K562 (cell line): ENCODE results near the gene NFKBIA. TPM values are rescaled to one million over a fixed set of nuclear protein-coding genes. Genes with fewer than 3 reads are reported as not detected.

Experiments used
- BHLHE40 ChIP-seq: IDR thresholded peaks from 2 replicates; pipeline ENCODE4 v1.6.1; 2011; ENCODE audit warnings: low read length, improper control_type of control experiment
- CBX2 ChIP-seq: fragments of 200-600 bp; sonication (generic); IDR thresholded peaks from one replicate; pipeline ENCODE4 v1.6.1; 2012; ENCODE audit warnings: mild to moderate bottlenecking, low read length, inconsistent platforms; ENCODE audit not compliant: insufficient read depth, poor library complexity, severe bottlenecking
- CEBPB ChIP-seq: fragments of 450-650 bp; IDR thresholded peaks from 2 replicates; pipeline ENCODE4 v1.6.1; 2016; ENCODE audit warnings: missing genetic modification characterization, missing compliant biosample characterization
- E2F4 ChIP-seq: sonication (generic); formaldehyde crosslinking; IDR thresholded peaks from 2 replicates; pipeline ENCODE4 v1.8.0; 2022; ENCODE audit warnings: mild to moderate bottlenecking, low read depth, missing genetic modification reagents
- ESRRA ChIP-seq: fragments of 450-650 bp; IDR thresholded peaks from 2 replicates; pipeline ENCODE4 v1.6.1; 2014; ENCODE audit warnings: low read depth, mild to moderate bottlenecking, moderate library complexity, borderline replicate concordance
- ESRRB ChIP-seq: fragments of 250-450 bp; sonication (Bioruptor Pico); IDR thresholded peaks from 2 replicates; pipeline ENCODE4 v1.5.0; 2020; ENCODE audit warnings: mild to moderate bottlenecking, moderate library complexity, borderline replicate concordance
- ETS1 ChIP-seq: conservative IDR thresholded peaks from 2 replicates; pipeline ENCODE4 v1.6.1; 2011; ENCODE audit warnings: low read depth, mild to moderate bottlenecking, low read length; ENCODE audit not compliant: control insufficient read depth
- FOXK2 ChIP-seq, 2 experiments: fragments of 450-650 bp; IDR thresholded peaks in 1 of 2; conservative IDR thresholded peaks in 1 of 2; 2 replicates each; pipeline ENCODE4 v1.6.1; 2016; ENCODE audit warnings: low read depth in 2 of 2, mild to moderate bottlenecking in 1 of 2
- GABPB1 ChIP-seq: sonication (generic); formaldehyde crosslinking; IDR thresholded peaks from 2 replicates; pipeline ENCODE4 v1.8.0; 2022; ENCODE audit warnings: mild to moderate bottlenecking, missing genetic modification reagents
- HNRNPLL ChIP-seq: fragments of 200-400 bp; formaldehyde crosslinking; IDR thresholded peaks from 2 replicates; pipeline ENCODE4 v1.6.1; 2017; ENCODE audit warnings: low read length, low read depth, mild to moderate bottlenecking; ENCODE audit not compliant: poor library complexity, severe bottlenecking
- KAT7 ChIP-seq: sonication (generic); formaldehyde crosslinking; IDR thresholded peaks from 2 replicates; pipeline ENCODE4 v1.8.0; 2022; ENCODE audit warnings: missing genetic modification reagents, mild to moderate bottlenecking, borderline replicate concordance
- NFE2 ChIP-seq: IDR thresholded peaks from 2 replicates; pipeline ENCODE4 v1.6.1; 2014; ENCODE audit warnings: antibody characterized with exemption, low read depth
- NR2C1 ChIP-seq, 2 experiments: fragments of 450-650 bp; IDR thresholded peaks; 2 replicates each; pipeline ENCODE4 v1.6.1; 2017; ENCODE audit warnings: mild to moderate bottlenecking in 2 of 2, antibody characterized with exemption in 1 of 2, inconsistent platforms in 1 of 2, missing compliant biosample characterization in 1 of 2, missing genetic modification characterization in 1 of 2
- SIRT6 ChIP-seq: IDR thresholded peaks from one replicate; pipeline ENCODE4 v1.6.1; 2012; ENCODE audit warnings: low read depth, mild to moderate bottlenecking, control low read depth, inconsistent platforms, low read length, moderate library complexity
- SPI1 ChIP-seq: IDR thresholded peaks from 2 replicates; pipeline ENCODE4 v1.6.1; 2011; ENCODE audit warnings: low read depth, low read length, control low read depth, borderline replicate concordance
- SUPT5H ChIP-seq: fragments of 450-650 bp; IDR thresholded peaks from 2 replicates; pipeline ENCODE4 v1.6.1; 2016
- TAF7 ChIP-seq: fragments of 450-650 bp; IDR thresholded peaks from 2 replicates; pipeline ENCODE4 v1.6.1; 2016; ENCODE audit warnings: missing genetic modification characterization, missing compliant biosample characterization
- ZC3H4 ChIP-seq: sonication (generic); formaldehyde crosslinking; IDR thresholded peaks from 2 replicates; pipeline ENCODE4 v1.9.0; 2021; ENCODE audit warnings: missing genetic modification reagents, borderline replicate concordance
- ZKSCAN3 ChIP-seq: fragments of 250-450 bp; sonication (Bioruptor Pico); IDR thresholded peaks from 2 replicates; pipeline ENCODE4 v1.4.0; 2020
- polyA plus RNA-seq, 8 experiments: library from polyadenylated mRNA; depleted of rRNA in 4 of 8; stranded (reverse) in 5 of 8; unstranded in 3 of 8; fragments of >200 nt; fragmentation: Nextera tagmentation in 2 of 8; fragmentation: Illumina TruSeq in 1 of 8; extraction: Ambion mirVana in 2 of 8; extraction: Trizol in 1 of 8; gene quantifications; 2 replicates each; pipeline versions ENCODE4 v1.2.1 to v1.2.3, GENCODE V29; 2011 to 2014; ENCODE audit warnings: inconsistent platforms in 1 of 8, missing spikeins in 1 of 8
- total RNA-seq, 7 experiments: library from RNA; depleted of rRNA in 6 of 7; stranded (reverse); fragments of >200 nt in 6 of 7; fragmentation: Illumina TruSeq in 2 of 7; extraction: Trizol in 2 of 7; gene quantifications; 2 replicates each; pipeline versions ENCODE4 v1.2.1 to v1.2.3, GENCODE V29; 2011 to 2021; ENCODE audit warnings: low replicate concordance in 1 of 7
- TF ChIP-seq, protein P1 (sequence below): IDR thresholded peaks from 2 replicates; pipeline ENCODE4 v1.6.1; 2012; ENCODE audit warnings: low read depth, low read length, improper control_type of control experiment, borderline replicate concordance
- TF ChIP-seq, protein P2 (sequence below): fragments of 250-450 bp; sonication (Bioruptor Pico); IDR thresholded peaks from 2 replicates; pipeline ENCODE4 v1.8.0; 2021; ENCODE audit warnings: moderate library complexity, mild to moderate bottlenecking, inconsistent platforms

Gene NFKBIA
- total and polyA plus RNA-seq, 9 of the 15 experiments (the other 6 are each of a cell fraction or from before 2014, with no cell fraction given) = 6.9 to 31.8 (median 18.2) TPM

- TF ChIP-seq, protein P1, sequence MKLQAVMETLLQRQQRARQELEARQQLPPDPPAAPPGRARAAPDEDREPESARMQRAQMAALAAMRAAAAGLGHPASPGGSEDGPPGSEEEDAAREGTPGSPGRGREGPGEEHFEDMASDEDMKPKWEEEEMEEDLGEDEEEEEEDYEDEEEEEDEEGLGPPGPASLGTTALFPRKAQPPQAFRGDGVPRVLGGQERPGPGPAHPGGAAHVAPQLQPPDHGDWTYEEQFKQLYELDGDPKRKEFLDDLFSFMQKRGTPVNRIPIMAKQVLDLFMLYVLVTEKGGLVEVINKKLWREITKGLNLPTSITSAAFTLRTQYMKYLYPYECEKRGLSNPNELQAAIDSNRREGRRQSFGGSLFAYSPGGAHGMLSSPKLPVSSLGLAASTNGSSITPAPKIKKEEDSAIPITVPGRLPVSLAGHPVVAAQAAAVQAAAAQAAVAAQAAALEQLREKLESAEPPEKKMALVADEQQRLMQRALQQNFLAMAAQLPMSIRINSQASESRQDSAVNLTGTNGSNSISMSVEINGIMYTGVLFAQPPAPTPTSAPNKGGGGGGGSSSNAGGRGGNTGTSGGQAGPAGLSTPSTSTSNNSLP = no peak
- no peak for TF ChIP-seq KAT7 (CRISPR knock-in tag)
- TF ChIP-seq NR2C1 (IDR thresholded peaks at IDR 0.05) = 0 out of 2 replicates have a peak, but pooled peaks have one; percentile 19
- no peak for TF ChIP-seq NR2C1 (tag; IDR thresholded peaks at IDR 0.05)
- TF ChIP-seq NFE2 = peak; percentile 61
- no peak for TF ChIP-seq ZKSCAN3 (CRISPR knock-in tag)
- no peak for TF ChIP-seq ESRRB (CRISPR knock-in tag)
- TF ChIP-seq SPI1 = no peak
- no peak for TF ChIP-seq TAF7 (tag)
- TF ChIP-seq FOXK2 (conservative IDR thresholded peaks at IDR 0.05 in 1 of 2, IDR thresholded peaks at IDR 0.05 in 1 of 2; ENCODE audit: low read depth in 2 of 2) = 0 out of 4 replicates have a peak, but pooled peaks of 1 of the 2 experiments have one; percentile 25
- no peak for TF ChIP-seq SIRT6
- no peak for TF ChIP-seq ZC3H4 (CRISPR knock-in tag)
- no peak for TF ChIP-seq ETS1
- no peak for TF ChIP-seq HNRNPLL
- TF ChIP-seq CEBPB (tag) = no peak; the same call in 1 of the 2 replicates
- no peak for TF ChIP-seq GABPB1 (CRISPR knock-in tag)
- no peak for TF ChIP-seq CBX2
- TF ChIP-seq BHLHE40 = no peak
- no peak for TF ChIP-seq E2F4
- TF ChIP-seq SUPT5H = no peak
- TF ChIP-seq ESRRA = no peak
- TF ChIP-seq, protein P2, sequence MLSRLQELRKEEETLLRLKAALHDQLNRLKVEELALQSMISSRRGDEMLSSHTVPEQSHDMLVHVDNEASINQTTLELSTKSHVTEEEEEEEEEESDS (CRISPR knock-in tag) = no peak
Observed at GRCh38 chr14:35355981-35356841, 48.3 kb downstream of the NFKBIA start (continued).
